Esophagus squamous epithelium (tissue), 5 donors: ENCODE results near the gene DCAF8. TPM values are rescaled to one million over a fixed set of nuclear protein-coding genes. Genes with fewer than 3 reads are reported as not detected.

Source experiments
- DNase-seq: peaks from one replicate; lab custom pipeline; 2025; lab: John Stamatoyannopoulos, UW
- H3K27ac ChIP-seq, 4 donors: fragments of 200-600 bp; sonication (generic); one replicate each; pipeline ENCODE4 v1.5.1; 2016 to 2019; ENCODE audit warnings: mild to moderate bottlenecking in 1 of 4
- H3K27me3 ChIP-seq, 4 donors: fragments of 200-600 bp; sonication (generic); 1 replicate in 3 of 4; 2 replicates in 1 of 4; pipeline versions ENCODE4 v1.5.1 to v1.6.0; 2017 to 2021; ENCODE audit warnings: antibody characterized with exemption in 1 of 4
- H3K36me3 ChIP-seq, 3 donors: fragments of 200-600 bp; sonication (generic); one replicate each; pipeline ENCODE4 v1.5.1; 2016 to 2019
- H3K4me1 ChIP-seq, 3 donors: fragments of 200-600 bp; sonication (generic); one replicate each; pipeline ENCODE4 v1.5.1; 2017 to 2019
- H3K4me3 ChIP-seq, 4 donors: fragments of 200-600 bp; sonication (generic); 1 replicate in 3 of 4; 2 replicates in 1 of 4; pipeline ENCODE4 v1.5.1; 2016 to 2019; ENCODE audit warnings: mild to moderate bottlenecking in 2 of 4, moderate library complexity in 1 of 4
- H3K9me3 ChIP-seq, 3 donors: fragments of 200-600 bp; sonication (generic); one replicate each; pipeline ENCODE4 v1.5.1; 2016 to 2019
- POLR2A ChIP-seq, 4 donors: fragments of 450-650 bp; IDR thresholded peaks; one replicate each; pipeline ENCODE4 v1.6.1; 2017; ENCODE audit warnings: antibody characterized with exemption in 4 of 4, mild to moderate bottlenecking in 4 of 4, moderate library complexity in 3 of 4
- WGBS, 2 donors: methylation state at CpG; one replicate each; pipeline ENCODE4 v1.1.5; 2018; 5-methylcytosine and 5-hydroxymethylcytosine counted together
- intact Hi-C: fragments of 100-400 bp; cut with DNase I; formaldehyde crosslinking; loops from one replicate; pipeline ENCODE4 v1.15.0; 2022
- total RNA-seq, 4 donors: library from RNA; depleted of rRNA; stranded (reverse); fragments of >200 nt; gene quantifications; one replicate each; pipeline ENCODE4 v1.1.0, GENCODE V29; 2016
- TF ChIP-seq, protein P1 (sequence below), 6 experiments: fragments of 450-650 bp in 4 of 6; fragments of 200-600 bp in 2 of 6; sonication (generic) in 2 of 6; IDR thresholded peaks; one replicate each; pipeline ENCODE4 v1.5.1; 2016 to 2019; ENCODE audit warnings: antibody characterized with exemption in 6 of 6, mild to moderate bottlenecking in 4 of 6, moderate library complexity in 4 of 6
- donor health status: DM: yes; HTN: yes; CAD: no.

The DCAF8 gene
- total RNA-seq, 4 donors from 2014 or later, result 54.0 to 139 (median 58.6) TPM

DNA sequence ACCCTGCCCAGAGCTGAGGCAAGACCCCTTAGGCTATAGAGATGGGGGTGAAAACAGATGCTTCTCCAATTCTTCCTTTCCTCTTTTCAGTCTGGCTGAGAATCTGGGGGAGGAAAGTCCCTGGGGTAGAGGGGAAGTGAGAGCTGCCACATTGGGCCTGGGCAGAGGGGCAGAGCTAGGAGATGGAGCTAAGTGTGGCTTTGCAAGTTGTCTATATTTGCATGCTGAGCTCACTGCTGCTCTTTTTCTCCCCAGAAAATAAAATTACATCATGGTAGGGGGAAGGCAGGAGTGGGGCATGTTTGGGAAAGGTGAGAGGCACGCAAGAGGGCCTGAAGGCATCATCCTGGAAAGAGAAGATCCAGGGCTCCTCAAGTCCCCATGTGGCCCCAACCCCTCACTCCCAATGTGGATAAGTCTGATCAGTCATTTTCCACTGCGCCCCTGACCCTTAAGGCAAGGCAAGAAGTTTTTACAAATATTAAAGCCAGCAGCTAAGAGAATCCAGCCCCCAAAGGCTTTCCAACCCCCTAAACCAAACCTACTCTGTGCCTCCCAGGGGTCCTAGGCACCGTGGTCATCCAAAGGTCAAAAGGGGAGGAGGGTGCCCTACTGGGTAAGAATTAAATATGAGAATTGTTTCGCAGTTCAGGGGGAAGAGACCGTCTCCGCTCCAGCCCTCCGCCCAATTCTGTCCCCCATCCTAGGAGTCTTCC, 57.7 kb downstream of the DCAF8 start:
- intact Hi-C loops, result loop anchor here (5.0 kb wide), 1 partner anchor 102 kb away; no protein-coding TSS in a partner anchor
- peak overlapping the region; percentile 95 to 97 (median 96) for H3K27ac ChIP-seq
- TF ChIP-seq, protein P1, sequence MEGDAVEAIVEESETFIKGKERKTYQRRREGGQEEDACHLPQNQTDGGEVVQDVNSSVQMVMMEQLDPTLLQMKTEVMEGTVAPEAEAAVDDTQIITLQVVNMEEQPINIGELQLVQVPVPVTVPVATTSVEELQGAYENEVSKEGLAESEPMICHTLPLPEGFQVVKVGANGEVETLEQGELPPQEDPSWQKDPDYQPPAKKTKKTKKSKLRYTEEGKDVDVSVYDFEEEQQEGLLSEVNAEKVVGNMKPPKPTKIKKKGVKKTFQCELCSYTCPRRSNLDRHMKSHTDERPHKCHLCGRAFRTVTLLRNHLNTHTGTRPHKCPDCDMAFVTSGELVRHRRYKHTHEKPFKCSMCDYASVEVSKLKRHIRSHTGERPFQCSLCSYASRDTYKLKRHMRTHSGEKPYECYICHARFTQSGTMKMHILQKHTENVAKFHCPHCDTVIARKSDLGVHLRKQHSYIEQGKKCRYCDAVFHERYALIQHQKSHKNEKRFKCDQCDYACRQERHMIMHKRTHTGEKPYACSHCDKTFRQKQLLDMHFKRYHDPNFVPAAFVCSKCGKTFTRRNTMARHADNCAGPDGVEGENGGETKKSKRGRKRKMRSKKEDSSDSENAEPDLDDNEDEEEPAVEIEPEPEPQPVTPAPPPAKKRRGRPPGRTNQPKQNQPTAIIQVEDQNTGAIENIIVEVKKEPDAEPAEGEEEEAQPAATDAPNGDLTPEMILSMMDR (IDR thresholded peaks at IDR 0.05), result no peak
- TF ChIP-seq POLR2A (IDR thresholded peaks at IDR 0.05), result no peak
- WGBS, 2 donors, result 8 to 19% methylated on average over 6 to 7 of the region's 7 CpGs
- H3K4me3 ChIP-seq, result peak overlapping the region; percentile 75 to 97 (median 95)
- H3K36me3 ChIP-seq, result peaks cover 0 to 26% (median 14%) of the 10 kb centered on the region in 3 donors
- DNase-seq, result no peak
- H3K4me1 ChIP-seq, result peaks cover 32 to 55% (median 44%) of the 10 kb centered on the region in 3 donors
- no peaks in the 10 kb centered on the region for H3K27me3 ChIP-seq
- no peaks in the 10 kb centered on the region for H3K9me3 ChIP-seq

DNA sequence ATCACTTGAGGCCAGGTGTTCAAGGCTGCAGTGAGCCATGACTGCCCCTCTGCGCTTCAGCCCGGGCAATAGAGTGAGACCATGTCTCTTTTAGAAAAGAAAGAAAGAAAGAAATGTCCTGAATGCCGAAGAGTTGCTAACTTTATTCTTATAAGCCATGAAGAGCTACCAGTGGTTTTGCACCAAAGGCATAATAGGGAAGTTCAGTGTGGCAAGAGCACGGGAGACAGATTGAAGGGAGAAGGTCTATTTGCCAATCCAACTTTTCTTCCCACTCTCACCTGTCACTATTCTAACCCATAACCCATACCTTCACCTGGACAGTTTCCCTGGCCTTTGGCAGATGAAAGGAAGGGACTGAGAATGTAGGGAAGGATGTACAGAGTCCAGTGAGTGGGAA, 61.6 kb downstream of the DCAF8 start:
- Histone ChIP-seq H3K36me3 (no peaks in the 10 kb centered on the region), H3K4me1 (peaks cover 7 to 16% (median 8%) of the 10 kb centered on the region in 3 donors), H3K4me3 (no peak overlapping the region), H3K27me3 (no peaks in the 10 kb centered on the region), H3K27ac (no peak overlapping the region), H3K9me3 (no peaks in the 10 kb centered on the region)
- 81 to 86% methylated on average over 4 of the region's 4 CpGs for WGBS, 2 donors
- intact Hi-C loops, result no loop called here
- TF ChIP-seq, protein P1 (IDR thresholded peaks at IDR 0.05), result no peak
- TF ChIP-seq POLR2A (IDR thresholded peaks at IDR 0.05), result no peak
- DNase-seq, result no peak

DNA sequence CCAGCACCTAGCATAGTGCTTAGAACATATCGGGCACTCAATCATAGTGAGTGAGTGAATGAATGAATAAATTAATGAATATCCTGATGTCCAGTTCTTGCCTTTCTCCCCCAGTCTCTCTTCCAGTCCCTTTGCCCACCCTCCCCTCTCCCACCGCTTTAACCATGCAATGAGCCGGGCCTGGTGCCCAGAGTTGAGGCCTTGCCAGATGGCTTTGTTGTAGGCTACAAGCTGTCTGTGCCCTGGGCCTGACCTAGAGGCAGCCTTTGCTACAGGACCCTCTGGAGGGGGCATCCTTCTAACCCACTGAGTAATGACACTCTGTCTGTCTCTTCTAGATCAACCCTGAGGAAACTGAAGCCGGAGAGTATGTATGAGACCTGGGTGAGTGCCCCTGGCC, 65.1 kb downstream of the DCAF8 start:
- Histone ChIP-seq H3K9me3 (no peaks in the 10 kb centered on the region), H3K36me3 (no peaks in the 10 kb centered on the region), H3K27me3 (no peaks in the 10 kb centered on the region), H3K4me1 (peaks cover 0 to 12% (median 7%) of the 10 kb centered on the region in 3 donors), H3K4me3 (no peak overlapping the region), H3K27ac (no peak overlapping the region)
- intact Hi-C loops, result loop anchor here (5.0 kb wide), 2 partner anchors 55 to 95 kb away; no protein-coding TSS in a partner anchor
- WGBS, 2 donors, result 94 to 97% methylated on average over 3 to 4 of the region's 4 CpGs
- no peak for DNase-seq
- TF ChIP-seq, protein P1 (IDR thresholded peaks at IDR 0.05), result no peak
- no peak for TF ChIP-seq POLR2A (IDR thresholded peaks at IDR 0.05)

DNA sequence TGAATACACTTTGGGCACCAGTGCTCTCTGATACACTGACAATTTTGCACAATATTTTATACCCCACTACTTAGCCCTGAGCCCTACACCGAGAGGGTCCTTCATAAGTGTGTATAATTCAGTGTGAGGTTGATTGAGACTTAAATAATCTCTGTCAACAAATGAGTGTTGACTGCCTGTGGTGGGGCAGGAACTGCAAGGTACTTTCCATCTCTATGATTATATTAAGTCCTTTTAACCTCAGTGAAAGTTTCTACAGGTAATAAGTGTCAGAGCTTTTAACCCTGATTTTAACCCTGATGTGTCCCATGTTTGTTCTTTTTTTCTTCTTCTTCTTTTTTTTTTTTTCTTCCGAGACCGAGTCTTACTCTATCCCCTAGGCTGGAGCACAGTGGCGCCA, 66.2 kb downstream of the DCAF8 start:
- H3K4me1 ChIP-seq, result peaks cover 0 to 12% (median 7%) of the 10 kb centered on the region in 3 donors
- H3K9me3 ChIP-seq, result no peaks in the 10 kb centered on the region
- no peak overlapping the region for H3K4me3 ChIP-seq
- intact Hi-C loops, result loop anchor here (5.0 kb wide), 2 partner anchors 56 to 96 kb away; no protein-coding TSS in a partner anchor
- H3K27ac ChIP-seq, result no peak overlapping the region
- TF ChIP-seq POLR2A (IDR thresholded peaks at IDR 0.05), result no peak
- TF ChIP-seq, protein P1 (IDR thresholded peaks at IDR 0.05), result no peak
- no peaks in the 10 kb centered on the region for H3K27me3 ChIP-seq
- DNase-seq, result no peak
- WGBS, 2 donors, result 81 to 82% methylated on average over 4 of the region's 4 CpGs
- H3K36me3 ChIP-seq, result no peaks in the 10 kb centered on the region

DNA sequence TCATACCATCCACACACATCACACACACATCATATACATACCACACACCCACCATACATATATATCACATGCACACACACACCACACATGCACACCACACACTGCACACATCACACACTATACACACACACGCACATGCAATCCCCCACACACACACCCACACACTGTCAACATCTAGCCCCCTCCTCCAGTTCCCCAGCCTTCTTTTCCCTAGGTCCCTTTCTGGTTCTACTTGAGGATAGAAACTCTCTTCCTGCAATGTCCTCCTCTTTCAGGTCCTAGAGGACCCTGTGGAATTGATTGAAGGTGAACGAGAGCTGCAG, 67.7 kb downstream of the DCAF8 start:
- Histone ChIP-seq H3K4me1 (peaks cover 0 to 17% (median 7%) of the 10 kb centered on the region in 3 donors), H3K9me3 (no peaks in the 10 kb centered on the region), H3K4me3 (no peak overlapping the region), H3K27ac (no peak overlapping the region), H3K36me3 (no peaks in the 10 kb centered on the region), H3K27me3 (no peaks in the 10 kb centered on the region)
- WGBS, 2 donors, result 73 to 75% methylated on average over 2 of the region's 2 CpGs
- TF ChIP-seq, protein P1 (IDR thresholded peaks at IDR 0.05), result no peak
- no peak for TF ChIP-seq POLR2A (IDR thresholded peaks at IDR 0.05)
- intact Hi-C loops, result loop anchor here (5.0 kb wide), 2 partner anchors 58 to 98 kb away; no protein-coding TSS in a partner anchor
- no peak for DNase-seq
